ENCODE data around the gene MIDN. TPM values are rescaled to one million over a fixed set of nuclear protein-coding genes. Genes with fewer than 3 reads are reported as not detected.

MIDN gene
- total RNA-seq, 1 donor from 2014 or later = 204 TPM

GRCh38 chr19:1218751-1219567 lies 29.4 kb upstream of the MIDN start:
- Mint-ChIP-seq H3K4me1 (ENCODE audit: unreplicated experiment) (peaks cover 8% of the 10 kb centered on the region), H3K27ac (ENCODE audit: unreplicated experiment) (no peak overlapping the region), H3K9me3 (ENCODE audit: unreplicated experiment) (no peaks in the 10 kb centered on the region), H3K36me3 (ENCODE audit: low read depth, unreplicated experiment) (peaks cover under 1% of the 10 kb centered on the region), H3K4me3 (ENCODE audit: unreplicated experiment) (no peak overlapping the region), H3K27me3 (ENCODE audit: unreplicated experiment) (peaks cover 7% of the 10 kb centered on the region)
- TF ChIP-seq CTCF (IDR thresholded peaks at IDR 0.05; ENCODE audit: unreplicated experiment) = no peak
- no peak for DNase-seq (ENCODE audit: low spot score)

GRCh38 chr19:1219786-1220476 lies 28.5 kb upstream of the MIDN start:
- Mint-ChIP-seq H3K27me3 (ENCODE audit: unreplicated experiment) (peaks cover 7% of the 10 kb centered on the region), H3K4me1 (ENCODE audit: unreplicated experiment) (peaks cover 4% of the 10 kb centered on the region), H3K4me3 (ENCODE audit: unreplicated experiment) (no peak overlapping the region), H3K36me3 (ENCODE audit: low read depth, unreplicated experiment) (no peaks in the 10 kb centered on the region), H3K27ac (ENCODE audit: unreplicated experiment) (no peak overlapping the region), H3K9me3 (ENCODE audit: unreplicated experiment) (no peaks in the 10 kb centered on the region)
- no peak for TF ChIP-seq CTCF (IDR thresholded peaks at IDR 0.05; ENCODE audit: unreplicated experiment)
- DNase-seq (ENCODE audit: low spot score) = no peak

- H3K27me3 Mint-ChIP-seq (ENCODE audit: unreplicated experiment) = peaks cover 7% of the 10 kb centered on the region
- H3K4me1 Mint-ChIP-seq (ENCODE audit: unreplicated experiment) = peaks cover 4% of the 10 kb centered on the region
- H3K9me3 Mint-ChIP-seq (ENCODE audit: unreplicated experiment) = no peaks in the 10 kb centered on the region
- no peak overlapping the region for H3K4me3 Mint-ChIP-seq (ENCODE audit: unreplicated experiment)
- no peak for DNase-seq (ENCODE audit: low spot score)
- no peaks in the 10 kb centered on the region for H3K36me3 Mint-ChIP-seq (ENCODE audit: low read depth, unreplicated experiment)
- TF ChIP-seq CTCF (IDR thresholded peaks at IDR 0.05; ENCODE audit: unreplicated experiment) = no peak
- no peak overlapping the region for H3K27ac Mint-ChIP-seq (ENCODE audit: unreplicated experiment)
Observed at GRCh38 chr19:1220477-1220930, 27.9 kb upstream of the MIDN start.

- Mint-ChIP-seq H3K27me3 (ENCODE audit: unreplicated experiment) (peaks cover 4% of the 10 kb centered on the region), H3K27ac (ENCODE audit: unreplicated experiment) (no peak overlapping the region), H3K36me3 (ENCODE audit: low read depth, unreplicated experiment) (no peaks in the 10 kb centered on the region), H3K9me3 (ENCODE audit: unreplicated experiment) (no peaks in the 10 kb centered on the region), H3K4me3 (ENCODE audit: unreplicated experiment) (no peak overlapping the region), H3K4me1 (ENCODE audit: unreplicated experiment) (no peaks in the 10 kb centered on the region)
- peak; percentile 47 for TF ChIP-seq CTCF (IDR thresholded peaks at IDR 0.05; ENCODE audit: unreplicated experiment)
- peak; percentile 69 for DNase-seq (ENCODE audit: low spot score)
Observed at GRCh38 chr19:1220976-1221903, 27.1 kb upstream of the MIDN start.
